Kidney epithelial cell (primary cell): ENCODE data around the gene TEK. TPM values are rescaled to one million over a fixed set of nuclear protein-coding genes. Genes with fewer than 3 reads are reported as not detected.

Source experiments
- DNase-seq: peaks from one replicate; pipeline ENCODE4 v3.0.0-alpha.2; 2010; ENCODE audit warnings: low read depth
- H3K27me3 ChIP-seq: 2 replicates; pipeline ENCODE4 v1.6.0; 2011; ENCODE audit warnings: low read length; ENCODE audit not compliant: control insufficient read depth, insufficient read depth
- H3K36me3 ChIP-seq: 2 replicates; pipeline ENCODE4 v1.5.1; 2011; ENCODE audit warnings: low read length; ENCODE audit not compliant: control insufficient read depth, insufficient read depth
- H3K4me3 ChIP-seq: 2 replicates; pipeline ENCODE4 v1.5.1; 2011; ENCODE audit warnings: low read depth, mild to moderate bottlenecking, control low read depth, low read length
- total RNA-seq: library from RNA; depleted of rRNA; stranded (reverse); fragments of >200 nt; gene quantifications from 2 replicates; pipeline ENCODE4 v1.2.3, GENCODE V29; 2015
- TF ChIP-seq, protein P1 (sequence below): IDR thresholded peaks from 2 replicates; pipeline ENCODE4 v1.5.1; 2011; ENCODE audit warnings: mild to moderate bottlenecking, moderate library complexity, low read length, control low read depth, inconsistent platforms; ENCODE audit not compliant: insufficient read depth, poor library complexity, severe bottlenecking

TEK gene
- total RNA-seq, 1 donor from 2014 or later, result 0.33 TPM

DNA sequence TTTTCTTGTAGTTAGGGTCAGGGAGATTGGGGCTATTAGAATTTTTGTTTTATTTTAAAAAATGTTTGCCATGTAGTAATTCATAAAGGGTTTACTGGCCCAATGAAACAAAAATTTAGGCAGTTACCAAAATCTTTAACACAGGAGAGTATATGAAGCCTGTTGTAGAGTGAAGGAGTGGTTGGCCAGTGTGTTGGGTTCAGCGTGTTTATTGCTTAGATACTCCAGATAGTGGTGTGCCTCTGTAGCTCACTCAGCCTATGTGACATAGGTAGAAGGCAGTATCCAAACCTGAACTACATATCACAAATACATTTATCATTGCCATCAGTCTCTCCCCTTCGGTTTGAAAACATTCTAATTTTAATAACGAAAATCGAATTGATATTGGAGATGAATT lies 1.2 kb downstream of the TEK start:
- Histone ChIP-seq H3K27me3 (no peaks in the 10 kb centered on the region), H3K36me3 (no peaks in the 10 kb centered on the region), H3K4me3 (no peak overlapping the region)
- DNase-seq, result no peak
- TF ChIP-seq, protein P1, sequence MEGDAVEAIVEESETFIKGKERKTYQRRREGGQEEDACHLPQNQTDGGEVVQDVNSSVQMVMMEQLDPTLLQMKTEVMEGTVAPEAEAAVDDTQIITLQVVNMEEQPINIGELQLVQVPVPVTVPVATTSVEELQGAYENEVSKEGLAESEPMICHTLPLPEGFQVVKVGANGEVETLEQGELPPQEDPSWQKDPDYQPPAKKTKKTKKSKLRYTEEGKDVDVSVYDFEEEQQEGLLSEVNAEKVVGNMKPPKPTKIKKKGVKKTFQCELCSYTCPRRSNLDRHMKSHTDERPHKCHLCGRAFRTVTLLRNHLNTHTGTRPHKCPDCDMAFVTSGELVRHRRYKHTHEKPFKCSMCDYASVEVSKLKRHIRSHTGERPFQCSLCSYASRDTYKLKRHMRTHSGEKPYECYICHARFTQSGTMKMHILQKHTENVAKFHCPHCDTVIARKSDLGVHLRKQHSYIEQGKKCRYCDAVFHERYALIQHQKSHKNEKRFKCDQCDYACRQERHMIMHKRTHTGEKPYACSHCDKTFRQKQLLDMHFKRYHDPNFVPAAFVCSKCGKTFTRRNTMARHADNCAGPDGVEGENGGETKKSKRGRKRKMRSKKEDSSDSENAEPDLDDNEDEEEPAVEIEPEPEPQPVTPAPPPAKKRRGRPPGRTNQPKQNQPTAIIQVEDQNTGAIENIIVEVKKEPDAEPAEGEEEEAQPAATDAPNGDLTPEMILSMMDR, result no peak

DNA sequence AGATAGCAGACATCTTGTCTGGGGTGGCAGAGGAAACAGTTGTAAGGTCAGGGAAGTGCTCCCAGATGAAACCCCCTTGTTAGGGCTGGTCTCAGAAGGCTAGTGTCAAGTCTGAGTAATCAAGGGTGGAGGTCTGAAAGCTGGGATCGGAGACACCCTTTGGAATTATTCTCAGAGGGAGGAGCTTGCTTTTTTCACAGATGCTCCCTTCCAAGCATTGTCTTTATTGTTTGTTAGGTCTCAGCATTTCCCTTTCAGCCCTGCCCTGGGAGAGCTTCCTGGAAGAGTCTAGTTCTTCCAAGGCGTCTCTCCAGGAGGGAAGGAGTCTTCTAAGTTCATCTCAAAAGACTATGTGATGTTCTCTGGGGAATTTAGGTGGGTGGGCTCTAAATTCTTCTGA lies 3.2 kb downstream of the TEK start:
- H3K4me3 ChIP-seq, result no peak overlapping the region
- no peaks in the 10 kb centered on the region for H3K27me3 ChIP-seq
- H3K36me3 ChIP-seq, result no peaks in the 10 kb centered on the region
- no peak for DNase-seq
- TF ChIP-seq, protein P1, result no peak

DNA sequence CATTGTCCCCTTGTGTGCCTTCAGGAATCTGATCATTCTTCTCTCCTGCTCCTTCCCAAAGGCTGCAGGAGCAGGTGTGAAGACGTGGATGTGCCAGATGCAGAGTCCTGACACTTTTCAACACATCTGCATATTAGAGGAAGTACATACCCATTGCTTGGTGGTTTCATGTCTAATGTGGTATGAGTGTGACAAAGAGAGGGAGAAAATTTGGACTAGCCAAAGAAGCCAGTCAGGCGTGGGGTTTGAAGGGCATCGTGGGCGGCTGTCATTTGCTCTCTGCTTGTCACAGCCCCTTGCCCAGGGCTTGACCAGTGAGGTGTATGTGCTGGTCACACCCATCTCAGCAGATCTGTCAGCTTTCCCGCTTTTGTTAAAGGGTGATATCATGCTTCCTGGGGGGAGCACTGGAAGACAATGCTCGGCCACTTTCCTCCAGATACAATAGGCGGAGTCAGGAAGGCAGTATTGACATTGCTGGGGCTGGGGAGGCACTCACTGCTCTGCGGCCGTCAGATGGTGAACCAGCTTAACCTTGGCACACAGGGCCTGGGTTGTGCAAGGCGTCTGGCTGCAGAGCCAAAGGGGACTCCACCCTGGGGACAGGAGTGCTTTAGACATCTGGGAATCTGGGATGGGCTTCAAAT lies 8.6 kb downstream of the TEK start:
- no peak overlapping the region for H3K4me3 ChIP-seq
- no peaks in the 10 kb centered on the region for H3K36me3 ChIP-seq
- TF ChIP-seq, protein P1, result no peak
- no peak for DNase-seq
- no peaks in the 10 kb centered on the region for H3K27me3 ChIP-seq

DNA sequence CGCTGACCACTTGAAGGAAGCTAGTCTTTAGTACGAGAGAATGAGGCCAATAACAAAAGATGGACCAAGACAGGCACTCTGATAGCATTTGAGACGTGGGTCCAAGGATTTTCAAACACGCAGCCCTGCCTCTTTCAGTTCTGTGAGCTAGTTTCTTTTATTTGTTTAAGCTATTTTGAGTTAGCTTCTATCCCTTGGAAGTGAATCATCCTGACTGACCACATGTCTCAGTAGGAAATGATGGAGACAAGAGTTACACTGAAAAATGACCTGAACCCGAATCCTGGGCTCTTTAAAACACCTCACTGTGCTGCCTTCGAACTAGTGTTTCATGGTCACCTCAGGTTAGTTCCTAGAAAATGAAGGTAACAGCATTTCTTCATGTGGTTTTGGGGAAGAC lies 9.9 kb downstream of the TEK start:
- DNase-seq, result no peak
- H3K36me3 ChIP-seq, result no peaks in the 10 kb centered on the region
- H3K4me3 ChIP-seq, result no peak overlapping the region
- H3K27me3 ChIP-seq, result no peaks in the 10 kb centered on the region
- TF ChIP-seq, protein P1, result no peak

DNA sequence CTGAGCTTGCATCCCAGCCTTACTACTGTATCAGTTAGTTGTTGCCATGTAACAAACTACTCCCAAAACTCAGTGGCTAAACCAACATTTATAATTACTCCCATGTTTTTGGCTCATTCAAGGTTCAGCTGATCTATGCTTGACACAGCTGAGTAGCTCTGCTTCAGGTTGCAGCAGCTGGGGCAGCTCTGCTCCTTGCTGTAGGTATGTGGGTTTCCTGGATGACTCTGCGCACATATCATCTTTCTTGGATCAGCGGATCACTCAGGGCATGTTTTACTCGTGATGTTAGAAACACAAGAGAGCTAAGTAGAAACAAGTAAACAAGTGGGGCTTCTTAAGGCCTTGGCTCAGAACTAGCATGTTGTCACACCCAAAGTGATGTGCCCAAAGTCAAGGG lies 15.1 kb downstream of the TEK start:
- no peak for DNase-seq
- Histone ChIP-seq H3K36me3 (no peaks in the 10 kb centered on the region), H3K27me3 (no peaks in the 10 kb centered on the region), H3K4me3 (no peak overlapping the region)
- TF ChIP-seq, protein P1, result no peak

DNA sequence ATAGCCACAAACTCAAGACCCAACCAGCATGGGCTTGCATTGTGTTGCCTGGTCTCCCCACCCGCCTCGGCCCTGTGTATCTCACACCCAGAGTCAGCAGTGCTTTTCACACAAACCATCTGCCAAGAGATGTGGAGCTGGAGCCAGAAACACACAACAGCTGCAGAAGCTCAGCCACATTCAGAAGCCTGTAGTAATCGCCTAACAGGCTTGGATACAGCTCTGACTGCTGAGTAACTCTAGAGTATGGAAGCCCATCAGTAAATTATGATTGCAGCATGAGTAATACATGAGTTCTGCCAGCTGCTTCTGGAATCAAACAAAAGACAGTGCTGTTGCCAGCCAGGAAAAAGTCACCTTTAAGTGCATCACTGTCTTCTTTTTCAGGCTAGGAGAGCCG lies 16.0 kb downstream of the TEK start:
- peak; percentile 81 for DNase-seq
- Histone ChIP-seq H3K27me3 (no peaks in the 10 kb centered on the region), H3K36me3 (no peaks in the 10 kb centered on the region), H3K4me3 (no peak overlapping the region)
- TF ChIP-seq, protein P1, result no peak
